Breast epithelium (tissue), 3 donors: ENCODE results near the gene KLHL21.

Source experiments
- CTCF ChIP-seq, 3 donors: fragments of 450-650 bp; IDR thresholded peaks; one replicate each; pipeline ENCODE4 v1.5.1; 2016 to 2017; ENCODE audit warnings: antibody characterized with exemption in 3 of 3, mild to moderate bottlenecking in 3 of 3, moderate library complexity in 3 of 3
- POLR2A ChIP-seq: fragments of 450-650 bp; IDR thresholded peaks from one replicate; pipeline ENCODE4 v1.6.1; 2016; ENCODE audit warnings: antibody characterized with exemption, mild to moderate bottlenecking, moderate library complexity
- POLR2AphosphoS5 ChIP-seq, 3 donors: sonication (generic); formaldehyde crosslinking; IDR thresholded peaks; one replicate each; pipeline ENCODE4 v1.6.1; 2017; ENCODE audit warnings: antibody characterized with exemption in 3 of 3

- TF ChIP-seq CTCF (IDR thresholded peaks at IDR 0.05) (no peak), POLR2AphosphoS5 (IDR thresholded peaks at IDR 0.05) (no peak), POLR2A (no peak)
Observed at GRCh38 chr1:6614929-6615785, 12.5 kb upstream of the KLHL21 start.
